ENCODE measurements around the gene EIF2A. TPM values are rescaled to one million over a fixed set of nuclear protein-coding genes. Genes with fewer than 3 reads are reported as not detected.
A peak's percentile ranks its signal among the peaks of the same experiment; 100 is the strongest.

Gene EIF2A
- total RNA-seq, 3 donors from 2014 or later (not counting 1 experiment from before 2014, with no cell fraction given), result 102 to 124 (median 108) TPM

- no peak for ATAC-seq
- WGBS (ENCODE audit: insufficient coverage), result no CpG with 5 or more reads among the region's 1 CpG
Measured at GRCh38 chr3:150557725-150558124, 11.1 kb downstream of the EIF2A start.

GRCh38 chr3:150564243-150564642 is 17.7 kb downstream of the EIF2A start:
- Mint-ChIP-seq H3K9me3 (no peaks in the 10 kb centered on the region), H3K27ac (no peak overlapping the region), H3K27me3 (ENCODE audit: low read depth in 2 of 2) (no peaks in the 10 kb centered on the region), H3K36me3 (peaks cover 15% of the 10 kb centered on the region), H3K4me3 (no peak overlapping the region), H3K4me1 (peaks cover 0 to 4% of the 10 kb centered on the region in 2 donors)
- H3K4me1 ChIP-seq (ENCODE audit: control insufficient read depth, insufficient read depth, low read length), result no peaks in the 10 kb centered on the region
- DNase-seq (no peak), ATAC-seq (no peak)
- intact Hi-C loops (cut with micrococcal nuclease), result no loop called here
- no CpG with 5 or more reads among the region's 2 CpGs for WGBS (ENCODE audit: insufficient coverage)
- no peaks in the 10 kb centered on the region for H3K9me3 ChIP-seq (ENCODE audit: control insufficient read depth, insufficient read depth, low read length)
- no peak overlapping the region for H3K4me3 ChIP-seq (ENCODE audit: low read length)
- peaks cover 47% of the 10 kb centered on the region for H3K36me3 ChIP-seq (ENCODE audit: control insufficient read depth, insufficient read depth, low read length)
- no peaks in the 10 kb centered on the region for H3K27me3 ChIP-seq (ENCODE audit: control insufficient read depth, insufficient read depth, low read length)
- no peak overlapping the region for H3K27ac ChIP-seq (ENCODE audit: low read length)
- TF ChIP-seq CTCF (IDR thresholded peaks at IDR 0.05), result no peak

More at GRCh38 chr3:150557725-150558124, 11.1 kb downstream of the EIF2A start:
- no peak overlapping the region for H3K27ac ChIP-seq (ENCODE audit: low read length)
- Mint-ChIP-seq H3K36me3 (peaks cover 11% of the 10 kb centered on the region), H3K27me3 (ENCODE audit: low read depth in 2 of 2) (no peaks in the 10 kb centered on the region), H3K9me3 (no peaks in the 10 kb centered on the region), H3K4me3 (no peak overlapping the region), H3K27ac (peak overlapping the region in 1 of 2 donors; percentile 35), H3K4me1 (peaks cover 13% of the 10 kb centered on the region in 2 donors)
- H3K4me3 ChIP-seq (ENCODE audit: low read length), result no peak overlapping the region
- no peaks in the 10 kb centered on the region for H3K27me3 ChIP-seq (ENCODE audit: control insufficient read depth, insufficient read depth, low read length)
- H3K9me3 ChIP-seq (ENCODE audit: control insufficient read depth, insufficient read depth, low read length), result no peaks in the 10 kb centered on the region
- DNase-seq, result no peak
- H3K4me1 ChIP-seq (ENCODE audit: control insufficient read depth, insufficient read depth, low read length), result no peaks in the 10 kb centered on the region
- no peak for TF ChIP-seq CTCF (IDR thresholded peaks at IDR 0.05)
- intact Hi-C loops (cut with micrococcal nuclease), result no loop called here
- H3K36me3 ChIP-seq (ENCODE audit: control insufficient read depth, insufficient read depth, low read length), result peaks cover 45% of the 10 kb centered on the region

GRCh38 chr3:150567328-150567727 is 20.7 kb downstream of the EIF2A start:
- H3K9me3 ChIP-seq (ENCODE audit: control insufficient read depth, insufficient read depth, low read length), result no peaks in the 10 kb centered on the region
- no peak overlapping the region for H3K4me3 ChIP-seq (ENCODE audit: low read length)
- peaks cover 25% of the 10 kb centered on the region for H3K36me3 Mint-ChIP-seq
- no peak overlapping the region for H3K27ac ChIP-seq (ENCODE audit: low read length)
- no peak overlapping the region for H3K27ac Mint-ChIP-seq
- no peaks in the 10 kb centered on the region for H3K27me3 Mint-ChIP-seq (ENCODE audit: low read depth in 2 of 2)
- peaks cover 63% of the 10 kb centered on the region for H3K36me3 ChIP-seq (ENCODE audit: control insufficient read depth, insufficient read depth, low read length)
- H3K4me1 Mint-ChIP-seq, result peaks cover 0 to 4% of the 10 kb centered on the region in 2 donors
- no peak for DNase-seq
- H3K27me3 ChIP-seq (ENCODE audit: control insufficient read depth, insufficient read depth, low read length), result no peaks in the 10 kb centered on the region
- no peak overlapping the region for H3K4me3 Mint-ChIP-seq
- WGBS (ENCODE audit: insufficient coverage), result 100% methylated on average over 1 of the region's 1 CpG
- intact Hi-C loops (cut with micrococcal nuclease), result no loop called here
- TF ChIP-seq CTCF (IDR thresholded peaks at IDR 0.05), result no peak
- H3K4me1 ChIP-seq (ENCODE audit: control insufficient read depth, insufficient read depth, low read length), result no peaks in the 10 kb centered on the region
- no peak for ATAC-seq
- no peaks in the 10 kb centered on the region for H3K9me3 Mint-ChIP-seq

- no peak overlapping the region for H3K27ac ChIP-seq (ENCODE audit: low read length)
- H3K4me1 ChIP-seq (ENCODE audit: control insufficient read depth, insufficient read depth, low read length), result no peaks in the 10 kb centered on the region
- no peaks in the 10 kb centered on the region for H3K27me3 ChIP-seq (ENCODE audit: control insufficient read depth, insufficient read depth, low read length)
- TF ChIP-seq CTCF (IDR thresholded peaks at IDR 0.05), result no peak
- no peaks in the 10 kb centered on the region for H3K9me3 ChIP-seq (ENCODE audit: control insufficient read depth, insufficient read depth, low read length)
- Mint-ChIP-seq H3K36me3 (no peaks in the 10 kb centered on the region), H3K9me3 (no peaks in the 10 kb centered on the region), H3K27me3 (ENCODE audit: low read depth in 2 of 2) (no peaks in the 10 kb centered on the region), H3K4me1 (no peaks in the 10 kb centered on the region), H3K4me3 (no peak overlapping the region), H3K27ac (peak overlapping the region; percentile 35 to 57)
- intact Hi-C loops (cut with micrococcal nuclease), result no loop called here
- DNase-seq (no peak), ATAC-seq (no peak)
- H3K36me3 ChIP-seq (ENCODE audit: control insufficient read depth, insufficient read depth, low read length), result peaks cover 53% of the 10 kb centered on the region
- H3K4me3 ChIP-seq (ENCODE audit: low read length), result no peak overlapping the region
- WGBS (ENCODE audit: insufficient coverage), result no CpG with 5 or more reads among the region's 1 CpG
Measured at GRCh38 chr3:150577855-150578254, 31.3 kb downstream of the EIF2A start.
